Measurements from ENCODE around the gene LDHD.
A peak's percentile ranks its signal among the peaks of the same experiment; 100 is the strongest.

Gene LDHD

DNA sequence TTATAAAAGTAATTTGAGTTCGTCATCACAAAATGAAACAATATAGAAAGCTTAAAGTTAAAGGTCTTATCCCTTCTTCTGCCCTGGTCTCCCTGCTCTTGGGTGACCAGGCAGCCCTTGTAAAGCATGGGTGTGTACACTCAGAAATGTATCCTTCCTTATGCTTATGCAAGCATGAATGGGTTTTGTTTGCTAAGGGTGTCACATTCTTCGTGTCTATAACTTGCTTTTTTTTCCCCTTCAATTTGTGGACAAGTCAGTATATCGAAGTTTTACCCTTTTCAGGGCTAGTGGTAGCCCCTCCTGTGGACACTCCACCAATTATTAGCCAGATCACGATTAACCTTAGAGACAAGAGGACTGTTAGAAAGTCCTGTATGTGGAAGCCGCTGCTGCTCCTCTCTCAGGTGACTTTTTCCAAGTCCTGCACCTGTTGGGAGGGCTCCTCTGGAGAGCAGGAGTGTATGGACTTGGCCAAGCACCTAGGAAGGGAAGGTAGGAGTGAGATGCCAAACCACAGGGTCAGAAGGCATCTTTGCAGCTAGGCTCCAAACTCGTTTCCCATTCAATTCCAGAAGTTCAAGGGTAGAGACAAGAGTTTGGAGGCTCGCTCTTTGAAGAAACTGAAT is 50.9 kb downstream of the LDHD start:
- Histone ChIP-seq H3K4me3 (ENCODE audit: low read length in 2 of 2) (no peak overlapping the region), H3K9me3 (ENCODE audit: control insufficient read depth in 2 of 2, low read length in 2 of 2) (peaks cover 0 to 2% of the 10 kb centered on the region in 2 donors), H3K27ac (ENCODE audit: low read length) (peak overlapping the region; percentile 60), H3K9ac (ENCODE audit: low read length in 2 of 2) (no peak overlapping the region), H3K36me3 (ENCODE audit: control insufficient read depth in 2 of 2, insufficient read depth in 2 of 2, low read length in 2 of 2) (no peaks in the 10 kb centered on the region), H3K4me1 (ENCODE audit: control insufficient read depth, insufficient read depth, low read length) (peaks cover 41% of the 10 kb centered on the region), H3K27me3 (ENCODE audit: control insufficient read depth in 1 of 2, insufficient read depth in 2 of 2, low read length in 2 of 2) (no peaks in the 10 kb centered on the region)

DNA sequence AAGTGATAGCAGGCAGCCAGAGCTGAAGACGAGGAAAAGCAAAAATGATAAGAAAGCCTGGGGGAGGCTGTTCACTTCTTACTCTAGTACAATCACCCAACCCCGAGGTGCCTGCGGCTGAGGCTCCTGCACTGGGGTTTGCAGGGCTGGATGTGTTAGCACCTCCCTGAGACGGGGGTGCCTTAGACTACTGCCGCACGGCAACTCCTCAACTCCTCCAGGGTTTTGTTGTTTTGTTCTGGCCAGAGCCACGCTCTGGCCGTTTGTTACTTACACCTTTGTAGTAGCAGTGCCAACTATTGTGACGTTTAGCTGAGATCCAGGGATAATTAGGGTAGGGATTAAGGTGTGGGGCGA is 51.5 kb downstream of the LDHD start:
- Histone ChIP-seq H3K9ac (ENCODE audit: low read length in 2 of 2) (no peak overlapping the region), H3K36me3 (ENCODE audit: control insufficient read depth in 2 of 2, insufficient read depth in 2 of 2, low read length in 2 of 2) (no peaks in the 10 kb centered on the region), H3K4me3 (ENCODE audit: low read length in 2 of 2) (no peak overlapping the region), H3K27ac (ENCODE audit: low read length) (peak overlapping the region; percentile 60), H3K9me3 (ENCODE audit: control insufficient read depth in 2 of 2, low read length in 2 of 2) (peaks cover 0 to 2% of the 10 kb centered on the region in 2 donors), H3K4me1 (ENCODE audit: control insufficient read depth, insufficient read depth, low read length) (peaks cover 37% of the 10 kb centered on the region), H3K27me3 (ENCODE audit: control insufficient read depth in 1 of 2, insufficient read depth in 2 of 2, low read length in 2 of 2) (no peaks in the 10 kb centered on the region)

DNA sequence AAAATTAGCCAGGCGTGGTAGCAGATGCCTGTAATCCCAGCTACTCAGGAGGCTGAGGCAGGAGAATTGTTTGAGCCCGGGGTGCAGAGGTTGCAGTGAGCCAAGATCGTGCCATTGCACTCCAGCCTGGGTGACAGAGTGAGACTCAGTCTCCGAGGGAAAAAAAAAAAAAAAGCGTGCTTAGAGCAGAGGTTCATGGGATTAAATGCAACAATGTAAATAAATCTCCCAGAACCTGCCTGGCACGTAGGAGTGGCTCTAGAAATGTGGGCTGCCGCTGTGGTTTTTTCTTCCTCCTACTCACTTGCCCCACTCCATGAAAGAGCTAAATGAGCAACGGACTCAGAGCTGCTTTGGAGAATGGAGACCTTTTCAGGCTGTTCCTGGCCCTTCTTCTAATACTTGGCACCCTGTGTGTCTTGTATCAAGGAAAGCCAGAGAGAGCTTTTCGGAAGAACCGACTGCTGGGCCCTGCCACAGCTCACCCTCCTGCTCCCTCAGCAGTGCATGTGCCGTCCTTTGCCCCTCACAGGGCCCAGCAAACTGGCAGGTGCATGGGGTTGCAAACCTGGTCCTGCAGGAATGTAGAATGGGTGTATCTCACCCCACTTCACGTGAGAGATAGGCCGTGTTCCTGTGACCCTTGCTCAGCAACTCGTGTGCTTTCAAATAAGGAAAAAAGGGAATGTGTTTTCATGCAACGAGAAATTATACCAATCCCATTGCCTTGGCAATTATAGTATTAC is 52.0 kb downstream of the LDHD start:
- peak overlapping the region; percentile 60 for H3K27ac ChIP-seq (ENCODE audit: low read length)
- no peak overlapping the region for H3K9ac ChIP-seq (ENCODE audit: low read length in 2 of 2)
- peaks cover 33% of the 10 kb centered on the region for H3K4me1 ChIP-seq (ENCODE audit: control insufficient read depth, insufficient read depth, low read length)
- peaks cover 0 to 2% of the 10 kb centered on the region in 2 donors for H3K9me3 ChIP-seq (ENCODE audit: control insufficient read depth in 2 of 2, low read length in 2 of 2)
- H3K27me3 ChIP-seq (ENCODE audit: control insufficient read depth in 1 of 2, insufficient read depth in 2 of 2, low read length in 2 of 2), result no peaks in the 10 kb centered on the region
- H3K4me3 ChIP-seq (ENCODE audit: low read length in 2 of 2), result peak overlapping the region in 1 of 2 donors; percentile 8
- no peaks in the 10 kb centered on the region for H3K36me3 ChIP-seq (ENCODE audit: control insufficient read depth in 2 of 2, insufficient read depth in 2 of 2, low read length in 2 of 2)

DNA sequence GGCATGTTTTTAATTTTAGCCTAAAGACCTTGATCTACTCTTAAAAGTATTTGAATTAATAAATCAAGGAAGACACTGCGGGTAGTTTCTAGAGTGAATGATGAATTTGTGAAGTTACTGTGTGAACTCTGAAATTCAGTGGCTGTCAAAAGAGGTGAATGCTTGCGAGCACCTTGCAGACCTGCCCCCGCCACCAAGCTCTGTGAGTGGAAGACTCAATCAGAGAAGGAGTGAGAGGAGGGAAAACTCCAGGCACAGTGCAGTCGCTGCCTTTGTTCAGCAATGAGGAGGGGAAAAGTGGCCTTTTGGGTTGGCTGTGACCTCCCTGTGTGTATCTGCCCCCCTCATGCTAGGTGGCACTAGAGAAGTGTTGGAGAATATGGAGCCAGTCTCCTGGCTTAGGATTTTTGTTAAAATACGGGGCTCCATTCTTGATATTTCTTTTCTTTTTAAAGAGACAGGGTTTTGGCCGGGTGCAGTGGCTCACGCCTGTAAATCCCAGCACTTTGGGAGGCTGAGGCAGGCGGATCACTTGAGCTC is 53.0 kb downstream of the LDHD start:
- Histone ChIP-seq H3K4me3 (ENCODE audit: low read length in 2 of 2) (no peak overlapping the region), H3K36me3 (ENCODE audit: control insufficient read depth in 2 of 2, insufficient read depth in 2 of 2, low read length in 2 of 2) (no peaks in the 10 kb centered on the region), H3K9ac (ENCODE audit: low read length in 2 of 2) (no peak overlapping the region), H3K4me1 (ENCODE audit: control insufficient read depth, insufficient read depth, low read length) (peaks cover 37% of the 10 kb centered on the region), H3K9me3 (ENCODE audit: control insufficient read depth in 2 of 2, low read length in 2 of 2) (peaks cover 0 to 2% of the 10 kb centered on the region in 2 donors), H3K27me3 (ENCODE audit: control insufficient read depth in 1 of 2, insufficient read depth in 2 of 2, low read length in 2 of 2) (no peaks in the 10 kb centered on the region), H3K27ac (ENCODE audit: low read length) (peak overlapping the region; percentile 91)

GRCh38 chr16:75062976-75063346 is 53.6 kb downstream of the LDHD start:
- Histone ChIP-seq H3K4me3 (ENCODE audit: low read length in 2 of 2) (peak overlapping the region in 1 of 2 donors; percentile 3), H3K9me3 (ENCODE audit: control insufficient read depth in 2 of 2, low read length in 2 of 2) (peaks cover 0 to 2% of the 10 kb centered on the region in 2 donors), H3K9ac (ENCODE audit: low read length in 2 of 2) (peak overlapping the region; percentile 0 to 21), H3K4me1 (ENCODE audit: control insufficient read depth, insufficient read depth, low read length) (peaks cover 42% of the 10 kb centered on the region), H3K27me3 (ENCODE audit: control insufficient read depth in 1 of 2, insufficient read depth in 2 of 2, low read length in 2 of 2) (no peaks in the 10 kb centered on the region), H3K27ac (ENCODE audit: low read length) (peak overlapping the region; percentile 91), H3K36me3 (ENCODE audit: control insufficient read depth in 2 of 2, insufficient read depth in 2 of 2, low read length in 2 of 2) (no peaks in the 10 kb centered on the region)

DNA sequence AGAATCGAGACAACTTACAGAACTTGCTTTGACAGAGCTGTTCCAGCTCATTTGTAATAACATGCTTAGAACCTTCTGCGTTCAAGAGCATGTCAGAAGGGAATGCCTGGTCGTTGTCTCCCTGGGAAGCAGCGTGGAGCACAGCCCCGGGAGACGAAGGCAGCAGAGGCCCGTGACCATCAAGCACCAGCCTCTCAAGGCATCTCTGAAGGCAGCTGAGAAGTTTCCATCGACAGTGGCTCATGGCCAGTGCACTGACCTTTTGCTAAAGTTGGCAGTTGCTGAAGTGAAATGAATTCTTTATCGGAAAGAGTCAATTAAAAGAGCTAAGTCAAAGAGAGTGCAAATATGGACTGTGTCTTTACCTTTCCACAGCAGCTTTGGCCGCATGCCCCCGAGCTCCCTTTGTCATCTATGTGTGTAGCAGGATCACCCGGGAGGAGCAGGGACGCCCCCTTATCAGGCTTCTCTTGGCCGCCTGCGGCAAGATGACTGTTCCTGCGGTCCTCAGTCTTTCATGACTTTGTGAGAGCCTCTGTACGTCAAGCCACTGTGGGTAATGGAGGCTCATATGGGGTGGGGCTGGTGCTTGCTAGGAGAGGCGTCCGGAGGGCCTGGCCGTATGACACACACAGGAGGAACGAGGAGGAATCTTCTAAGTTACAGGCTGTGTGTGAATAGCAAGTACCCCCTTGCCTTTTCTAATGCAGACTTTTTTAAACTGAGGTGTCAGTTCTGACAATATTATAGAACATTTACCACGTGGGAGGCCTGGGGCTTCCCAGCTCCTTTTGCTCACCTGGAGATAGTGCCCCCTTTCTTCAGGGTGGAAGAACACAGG is 54.2 kb downstream of the LDHD start:
- Histone ChIP-seq H3K36me3 (ENCODE audit: control insufficient read depth in 2 of 2, insufficient read depth in 2 of 2, low read length in 2 of 2) (no peaks in the 10 kb centered on the region), H3K4me1 (ENCODE audit: control insufficient read depth, insufficient read depth, low read length) (peaks cover 42% of the 10 kb centered on the region), H3K27me3 (ENCODE audit: control insufficient read depth in 1 of 2, insufficient read depth in 2 of 2, low read length in 2 of 2) (no peaks in the 10 kb centered on the region), H3K9ac (ENCODE audit: low read length in 2 of 2) (peak overlapping the region; percentile 0 to 29), H3K27ac (ENCODE audit: low read length) (peak overlapping the region; percentile 91), H3K9me3 (ENCODE audit: control insufficient read depth in 2 of 2, low read length in 2 of 2) (peaks cover 0 to 2% of the 10 kb centered on the region in 2 donors), H3K4me3 (ENCODE audit: low read length in 2 of 2) (peak overlapping the region; percentile 18 to 44)
